DND-41 (cell line): ENCODE data around the gene UACA.

Experiments used
- ATAC-seq: fragments of 200-7000 bp; cut with Tn5 transposase; 3 replicates; pipeline ENCODE4 v1.9.1; 2021; ENCODE audit warnings: low read depth; ENCODE audit not compliant: insufficient read depth
- DNase-seq: peaks from one replicate; pipeline ENCODE4 v3.0.0-alpha.2; 2020
- H2AFZ ChIP-seq: 2 replicates; pipeline ENCODE4 v1.6.0; 2012; ENCODE audit warnings: low read depth, low read length
- H3K27ac ChIP-seq: 2 replicates; pipeline ENCODE4 v1.5.1; 2012; ENCODE audit warnings: low read length, inconsistent platforms
- H3K27me3 ChIP-seq: fragments of 200-600 bp; sonication (generic); 2 replicates; pipeline ENCODE4 v1.6.0; 2012; ENCODE audit warnings: low read length, mild to moderate bottlenecking, inconsistent platforms; ENCODE audit not compliant: insufficient read depth, poor library complexity
- H3K36me3 ChIP-seq: 2 replicates; pipeline ENCODE4 v1.5.1; 2012; ENCODE audit warnings: low read length, inconsistent platforms; ENCODE audit not compliant: insufficient read depth
- H3K4me1 ChIP-seq: 2 replicates; pipeline ENCODE4 v1.5.1; 2012; ENCODE audit warnings: mild to moderate bottlenecking, low read length; ENCODE audit not compliant: insufficient read depth
- H3K4me2 ChIP-seq: 2 replicates; pipeline ENCODE4 v1.6.0; 2012; ENCODE audit warnings: mild to moderate bottlenecking, moderate library complexity, low read length, inconsistent platforms; ENCODE audit not compliant: insufficient read depth
- H3K4me3 ChIP-seq, 2 experiments: fragments of 200-600 bp in 1 of 2; shearing (Covaris generic) in 1 of 2; 2 replicates each; pipeline ENCODE4 v1.5.1; 2012 to 2016; ENCODE audit warnings: inconsistent platforms in 2 of 2, low read length in 2 of 2, mild to moderate bottlenecking in 2 of 2, low read depth in 1 of 2, moderate library complexity in 1 of 2
- H3K79me2 ChIP-seq: 2 replicates; pipeline ENCODE4 v1.6.0; 2012; ENCODE audit warnings: low read length, inconsistent platforms; ENCODE audit not compliant: insufficient read depth
- H3K9ac ChIP-seq: 2 replicates; pipeline ENCODE4 v1.6.0; 2012; ENCODE audit warnings: low read depth, mild to moderate bottlenecking, inconsistent platforms, low read length, moderate library complexity
- H3K9me3 ChIP-seq: 2 replicates; pipeline ENCODE4 v1.5.1; 2012; ENCODE audit warnings: low read length, moderate library complexity, mild to moderate bottlenecking, inconsistent platforms; ENCODE audit not compliant: insufficient read depth, severe bottlenecking
- H4K20me1 ChIP-seq: 2 replicates; pipeline ENCODE4 v1.6.0; 2012; ENCODE audit warnings: low read length; ENCODE audit not compliant: insufficient read depth
- CTCF ChIP-seq: IDR thresholded peaks from 2 replicates; pipeline ENCODE4 v1.5.1; 2012; ENCODE audit warnings: borderline replicate concordance, low read length, moderate library complexity, mild to moderate bottlenecking; ENCODE audit not compliant: poor library complexity, severe bottlenecking; ENCODE audit errors: extremely low read depth
- EZH2 ChIP-seq: IDR thresholded peaks from 3 replicates; pipeline ENCODE4 v1.6.1; 2012; ENCODE audit warnings: borderline replicate concordance, low read depth, mild to moderate bottlenecking, moderate library complexity, low read length, inconsistent platforms; ENCODE audit not compliant: severe bottlenecking

The UACA gene

GRCh38 chr15:70795311-70795665 is 31.9 kb upstream of the UACA start:
- Histone ChIP-seq H3K4me2 (no peak overlapping the region), H3K36me3 (no peaks in the 10 kb centered on the region), H3K79me2 (no peaks in the 10 kb centered on the region), H3K9ac (no peak overlapping the region), H3K9me3 (no peaks in the 10 kb centered on the region), H3K27ac (no peak overlapping the region), H2AFZ (no peak overlapping the region), H4K20me1 (no peaks in the 10 kb centered on the region), H3K4me1 (no peaks in the 10 kb centered on the region), H3K4me3 (no peak overlapping the region), H3K27me3 (peaks cover 8% of the 10 kb centered on the region)
- TF ChIP-seq CTCF (no peak), EZH2 (no peak)
- ATAC-seq (no peak), DNase-seq (no peak)

- TF ChIP-seq EZH2 (no peak), CTCF (no peak)
- H3K4me1 ChIP-seq, result no peaks in the 10 kb centered on the region
These were observed 31.4 kb upstream of the UACA start for GRCh38 chr15:70794596-70795310.

GRCh38 chr15:70793694-70794093 is 30.3 kb upstream of the UACA start:
- no peak for ATAC-seq
- H3K9ac ChIP-seq, result no peak overlapping the region
- H4K20me1 ChIP-seq, result no peaks in the 10 kb centered on the region
- H3K4me1 ChIP-seq, result no peaks in the 10 kb centered on the region
- H3K4me2 ChIP-seq, result no peak overlapping the region
- DNase-seq, result no peak
- peaks cover 8% of the 10 kb centered on the region for H3K27me3 ChIP-seq
- no peak overlapping the region for H3K4me3 ChIP-seq
- no peak overlapping the region for H3K27ac ChIP-seq
- H3K79me2 ChIP-seq, result no peaks in the 10 kb centered on the region
- H3K9me3 ChIP-seq, result no peaks in the 10 kb centered on the region
- H3K36me3 ChIP-seq, result no peaks in the 10 kb centered on the region
- H2AFZ ChIP-seq, result no peak overlapping the region
- TF ChIP-seq EZH2, result no peak
- no peak for TF ChIP-seq CTCF

More at GRCh38 chr15:70794596-70795310, 31.4 kb upstream of the UACA start:
- H3K9ac ChIP-seq, result no peak overlapping the region
- H3K4me2 ChIP-seq, result no peak overlapping the region
- H3K9me3 ChIP-seq, result no peaks in the 10 kb centered on the region
- no peaks in the 10 kb centered on the region for H3K79me2 ChIP-seq
- H3K4me3 ChIP-seq, result no peak overlapping the region
- H2AFZ ChIP-seq, result no peak overlapping the region
- ATAC-seq, result no peak
- no peak overlapping the region for H3K27ac ChIP-seq
- H3K36me3 ChIP-seq, result no peaks in the 10 kb centered on the region
- peaks cover 8% of the 10 kb centered on the region for H3K27me3 ChIP-seq
- no peak for DNase-seq
- H4K20me1 ChIP-seq, result no peaks in the 10 kb centered on the region

GRCh38 chr15:70792171-70792573 is 28.8 kb upstream of the UACA start:
- H3K9ac ChIP-seq, result no peak overlapping the region
- no peaks in the 10 kb centered on the region for H3K36me3 ChIP-seq
- H2AFZ ChIP-seq, result no peak overlapping the region
- no peak for ATAC-seq
- H3K79me2 ChIP-seq, result no peaks in the 10 kb centered on the region
- H3K27ac ChIP-seq, result no peak overlapping the region
- H3K4me2 ChIP-seq, result no peak overlapping the region
- TF ChIP-seq CTCF, result no peak
- no peak for TF ChIP-seq EZH2
- no peak for DNase-seq
- no peaks in the 10 kb centered on the region for H4K20me1 ChIP-seq
- no peaks in the 10 kb centered on the region for H3K9me3 ChIP-seq
- peaks cover 8% of the 10 kb centered on the region for H3K27me3 ChIP-seq
- H3K4me3 ChIP-seq, result no peak overlapping the region
- no peaks in the 10 kb centered on the region for H3K4me1 ChIP-seq
